Progenitor cell of endocrine pancreas (in vitro differentiated cells): Measurements from ENCODE around the gene DNAJC16. TPM values are rescaled to one million over a fixed set of nuclear protein-coding genes. Genes with fewer than 3 reads are reported as not detected.
"Not testable (repeated sequence)": the region's sequence is repeated elsewhere in the genome, so short reads cannot be mapped to it uniquely, and the experiment has no call there.

Experiments used
- DNase-seq: peaks from one replicate; pipeline ENCODE4 v3.0.0; 2021; ENCODE audit warnings: low spot score; ENCODE audit not compliant: unreplicated experiment
- H3K27ac Mint-ChIP-seq: 2 replicates; pipeline ENCODE4 v1.8.0; 2021; ENCODE audit warnings: mild to moderate bottlenecking, moderate library complexity, mixed read lengths
- H3K27me3 Mint-ChIP-seq: 2 replicates; pipeline ENCODE4 v1.8.0; 2021; ENCODE audit warnings: mixed read lengths
- H3K36me3 Mint-ChIP-seq: 2 replicates; pipeline ENCODE4 v1.8.0; 2022; ENCODE audit warnings: mixed read lengths; ENCODE audit not compliant: insufficient read depth
- H3K4me1 Mint-ChIP-seq: 2 replicates; pipeline ENCODE4 v1.8.0; 2021; ENCODE audit warnings: low read depth, mixed read lengths
- H3K4me3 Mint-ChIP-seq: 2 replicates; pipeline ENCODE4 v1.8.0; 2021; ENCODE audit warnings: low read depth, mild to moderate bottlenecking, moderate library complexity, mixed read lengths
- H3K9me3 Mint-ChIP-seq: 2 replicates; pipeline ENCODE4 v1.8.0; 2021; ENCODE audit warnings: low read depth, mixed read lengths
- total RNA-seq: library from RNA; stranded (reverse); gene quantifications from 2 replicates; pipeline ENCODE4 v1.2.1, GENCODE V29; 2021
- TF ChIP-seq, protein P1 (sequence below): fragments of 200-600 bp; sonication (generic); IDR thresholded peaks from one replicate; pipeline ENCODE4 v1.5.0; 2021; ENCODE audit warnings: antibody characterized with exemption, mild to moderate bottlenecking; ENCODE audit not compliant: unreplicated experiment

Gene DNAJC16
- total RNA-seq, 1 donor from 2014 or later = 37.7 TPM

GRCh38 chr1:15510611-15511405, 15.8 kb upstream of the DNAJC16 start:
- no peaks in the 10 kb centered on the region for H3K27me3 Mint-ChIP-seq
- no peak for DNase-seq
- no peak overlapping the region for H3K4me3 Mint-ChIP-seq
- H3K9me3 Mint-ChIP-seq = no peaks in the 10 kb centered on the region
- H3K27ac Mint-ChIP-seq = no peak overlapping the region
- H3K4me1 Mint-ChIP-seq = peaks cover 10% of the 10 kb centered on the region
- peaks cover 15% of the 10 kb centered on the region for H3K36me3 Mint-ChIP-seq
- TF ChIP-seq, protein P1, sequence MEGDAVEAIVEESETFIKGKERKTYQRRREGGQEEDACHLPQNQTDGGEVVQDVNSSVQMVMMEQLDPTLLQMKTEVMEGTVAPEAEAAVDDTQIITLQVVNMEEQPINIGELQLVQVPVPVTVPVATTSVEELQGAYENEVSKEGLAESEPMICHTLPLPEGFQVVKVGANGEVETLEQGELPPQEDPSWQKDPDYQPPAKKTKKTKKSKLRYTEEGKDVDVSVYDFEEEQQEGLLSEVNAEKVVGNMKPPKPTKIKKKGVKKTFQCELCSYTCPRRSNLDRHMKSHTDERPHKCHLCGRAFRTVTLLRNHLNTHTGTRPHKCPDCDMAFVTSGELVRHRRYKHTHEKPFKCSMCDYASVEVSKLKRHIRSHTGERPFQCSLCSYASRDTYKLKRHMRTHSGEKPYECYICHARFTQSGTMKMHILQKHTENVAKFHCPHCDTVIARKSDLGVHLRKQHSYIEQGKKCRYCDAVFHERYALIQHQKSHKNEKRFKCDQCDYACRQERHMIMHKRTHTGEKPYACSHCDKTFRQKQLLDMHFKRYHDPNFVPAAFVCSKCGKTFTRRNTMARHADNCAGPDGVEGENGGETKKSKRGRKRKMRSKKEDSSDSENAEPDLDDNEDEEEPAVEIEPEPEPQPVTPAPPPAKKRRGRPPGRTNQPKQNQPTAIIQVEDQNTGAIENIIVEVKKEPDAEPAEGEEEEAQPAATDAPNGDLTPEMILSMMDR = no peak

- no peak for DNase-seq
- peak overlapping the region; percentile 49 for H3K27ac Mint-ChIP-seq
- H3K36me3 Mint-ChIP-seq = peaks cover 19% of the 10 kb centered on the region
- no peaks in the 10 kb centered on the region for H3K27me3 Mint-ChIP-seq
- TF ChIP-seq, protein P1 = no peak
- H3K9me3 Mint-ChIP-seq = no peaks in the 10 kb centered on the region
- H3K4me3 Mint-ChIP-seq = no peak overlapping the region
- peaks cover 4% of the 10 kb centered on the region for H3K4me1 Mint-ChIP-seq
Measured at GRCh38 chr1:15513192-15513591, 13.5 kb upstream of the DNAJC16 start.

DNA sequence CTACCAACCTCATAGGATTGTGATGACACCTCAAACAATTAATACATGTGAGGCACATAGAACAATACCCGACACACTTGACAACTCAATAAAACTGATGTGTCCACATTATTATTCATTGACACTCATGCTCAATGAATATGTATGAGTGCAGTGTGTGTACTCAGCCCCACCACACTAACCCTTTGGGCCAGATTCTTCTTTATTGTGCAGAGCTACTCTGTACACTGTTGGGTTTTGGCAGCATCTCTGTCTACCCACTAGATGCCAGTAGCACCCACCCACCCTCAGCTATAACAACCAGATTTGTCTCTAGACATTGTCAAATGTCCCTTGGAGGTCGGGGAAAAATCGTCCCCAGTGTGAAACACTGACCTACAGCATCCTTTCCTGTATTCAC, 12.7 kb upstream of the DNAJC16 start:
- Mint-ChIP-seq H3K36me3 (peaks cover 19% of the 10 kb centered on the region), H3K27me3 (no peaks in the 10 kb centered on the region), H3K9me3 (no peaks in the 10 kb centered on the region), H3K27ac (no peak overlapping the region), H3K4me1 (peaks cover 4% of the 10 kb centered on the region), H3K4me3 (no peak overlapping the region)
- TF ChIP-seq, protein P1 = no peak
- no peak for DNase-seq

- H3K27ac Mint-ChIP-seq, H3K27me3 Mint-ChIP-seq, H3K9me3 Mint-ChIP-seq, H3K4me1 Mint-ChIP-seq, H3K4me3 Mint-ChIP-seq, DNase-seq: not testable (repeated sequence)
- H3K36me3 Mint-ChIP-seq = peaks cover 20% of the 10 kb centered on the region
Measured at GRCh38 chr1:15514557-15514956, 12.1 kb upstream of the DNAJC16 start.

GRCh38 chr1:15515022-15515663, 11.5 kb upstream of the DNAJC16 start:
- H3K27me3 Mint-ChIP-seq = no peaks in the 10 kb centered on the region
- no peak overlapping the region for H3K27ac Mint-ChIP-seq
- no peak overlapping the region for H3K4me3 Mint-ChIP-seq
- no peaks in the 10 kb centered on the region for H3K9me3 Mint-ChIP-seq
- TF ChIP-seq, protein P1 = no peak
- peaks cover 5% of the 10 kb centered on the region for H3K4me1 Mint-ChIP-seq
- no peak for DNase-seq
- H3K36me3 Mint-ChIP-seq = peaks cover 20% of the 10 kb centered on the region
